Germinal center (tissue), 1 donor: ENCODE measurements around the gene MYO7B.

ENCODE experiments used
- DNase-seq: peaks from one replicate; pipeline ENCODE4 v3.0.0; 2012; ENCODE audit warnings: mixed read lengths, low spot score

MYO7B gene

GRCh38 chr2:127681976-127682857, 146.7 kb downstream of the MYO7B start:
- no peak for DNase-seq

DNA sequence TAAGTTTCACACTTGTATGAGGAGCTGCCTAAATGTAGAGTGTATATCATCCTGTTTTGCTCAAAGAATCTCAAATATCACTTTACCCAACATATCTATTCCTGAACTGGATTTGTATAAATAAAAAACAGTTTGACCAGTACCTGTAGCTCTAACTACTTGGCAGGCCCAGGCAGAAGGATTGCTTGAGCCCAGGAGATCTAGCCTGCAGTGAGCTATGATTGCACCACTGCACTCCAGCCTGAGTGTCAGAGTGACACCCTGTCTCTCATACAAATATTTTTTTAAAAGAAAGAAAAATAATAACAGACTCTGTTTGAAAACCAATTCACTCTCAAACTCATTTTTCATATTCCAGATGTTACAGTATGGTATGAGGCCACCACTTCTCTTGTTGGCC, 147.6 kb downstream of the MYO7B start:
- no peak for DNase-seq

DNA sequence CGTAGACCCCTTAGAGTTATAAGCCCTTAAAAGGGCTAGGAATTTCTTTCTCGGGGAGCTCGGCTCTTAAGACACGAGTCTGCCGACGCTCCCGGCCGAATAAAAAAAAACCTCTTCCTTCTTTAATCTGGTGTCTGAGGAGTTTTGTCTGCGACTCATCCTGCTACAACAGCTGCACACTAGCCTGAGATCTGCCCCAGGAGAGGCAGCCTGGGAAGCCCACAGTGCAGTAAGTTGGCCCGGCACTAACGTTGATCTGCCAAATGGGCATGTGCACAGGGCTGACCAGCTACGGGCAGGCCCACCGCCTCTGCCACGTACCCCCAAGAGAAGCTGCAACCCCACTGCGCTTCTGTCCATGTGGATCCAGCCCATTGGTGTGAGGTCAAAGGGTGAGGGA, 148.3 kb downstream of the MYO7B start:
- no peak for DNase-seq

- DNase-seq = no peak
These were observed 150.1 kb downstream of the MYO7B start for GRCh38 chr2:127685410-127686080.
